ENCODE results near the gene FAM227A.
A peak's percentile ranks its signal among the peaks of the same experiment; 100 is the strongest.

Gene FAM227A

DNA sequence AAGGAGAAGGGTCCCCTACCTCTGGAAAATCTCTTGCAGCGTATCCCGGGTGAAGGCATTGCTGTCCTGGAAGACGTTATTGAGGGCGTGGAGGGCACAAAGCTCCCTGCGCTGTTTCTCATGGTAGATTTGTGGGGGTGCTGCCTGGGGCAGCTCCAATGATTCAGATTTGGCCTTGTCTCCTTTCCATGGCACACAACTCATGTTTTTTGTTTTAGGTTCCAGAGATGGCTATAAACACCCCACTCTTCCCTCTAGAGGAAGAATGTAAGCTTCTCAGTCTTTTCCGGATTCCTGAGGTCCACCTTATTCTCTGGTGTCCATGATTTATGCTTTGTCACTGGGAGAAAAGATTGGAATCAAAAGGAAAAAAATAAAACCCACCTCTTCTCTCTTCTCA, 43.6 kb upstream of the FAM227A start:
- Histone ChIP-seq H3K27ac (ENCODE audit: extremely low read depth, low read depth, low read length) (peak overlapping the region; percentile 93), H3K4me3 (ENCODE audit: low read depth, low read length) (peak overlapping the region; percentile 76), H3K36me3 (ENCODE audit: control insufficient read depth in 2 of 2, insufficient read depth in 1 of 2, low read length in 2 of 2) (peaks cover 4 to 33% of the 10 kb centered on the region in 2 experiments; a peak in 2 of 3 replicates), H3K4me1 (ENCODE audit: control insufficient read depth, insufficient read depth, low read length) (peaks cover 5% of the 10 kb centered on the region; the same call in 1 of the 2 replicates), H3K9me3 (ENCODE audit: control insufficient read depth, insufficient read depth, low read depth, low read length) (no peaks in the 10 kb centered on the region)
- ChIA-PET POLR2A (interaction anchor here (1.0 to 8.0 kb wide), 3 partner anchors 10 to 301 kb away, joined by 3 to 60 read pairs (median 10); partner anchors contain the start of gene TOMM22), CTCF (interaction anchor here (0.5 to 2.9 kb wide), 4 partner anchors 18 to 746 kb away, joined by 3 to 20 read pairs (median 4); partner anchors contain the start of genes C22orf23, POLR2F and TOMM22)
- 0 out of 2 replicates have a peak, but pooled peaks have one; percentile 17 for TF ChIP-seq IKZF3 (tag by site-specific recombination; IDR thresholded peaks at IDR 0.05)
- TF ChIP-seq ZNF19 (tag by site-specific recombination; IDR thresholded peaks at IDR 0.05; ENCODE audit: low read depth) = no peak
- no peak for TF ChIP-seq ZNF521 (tag by site-specific recombination; IDR thresholded peaks at IDR 0.05)
- TF ChIP-seq, protein P1, sequence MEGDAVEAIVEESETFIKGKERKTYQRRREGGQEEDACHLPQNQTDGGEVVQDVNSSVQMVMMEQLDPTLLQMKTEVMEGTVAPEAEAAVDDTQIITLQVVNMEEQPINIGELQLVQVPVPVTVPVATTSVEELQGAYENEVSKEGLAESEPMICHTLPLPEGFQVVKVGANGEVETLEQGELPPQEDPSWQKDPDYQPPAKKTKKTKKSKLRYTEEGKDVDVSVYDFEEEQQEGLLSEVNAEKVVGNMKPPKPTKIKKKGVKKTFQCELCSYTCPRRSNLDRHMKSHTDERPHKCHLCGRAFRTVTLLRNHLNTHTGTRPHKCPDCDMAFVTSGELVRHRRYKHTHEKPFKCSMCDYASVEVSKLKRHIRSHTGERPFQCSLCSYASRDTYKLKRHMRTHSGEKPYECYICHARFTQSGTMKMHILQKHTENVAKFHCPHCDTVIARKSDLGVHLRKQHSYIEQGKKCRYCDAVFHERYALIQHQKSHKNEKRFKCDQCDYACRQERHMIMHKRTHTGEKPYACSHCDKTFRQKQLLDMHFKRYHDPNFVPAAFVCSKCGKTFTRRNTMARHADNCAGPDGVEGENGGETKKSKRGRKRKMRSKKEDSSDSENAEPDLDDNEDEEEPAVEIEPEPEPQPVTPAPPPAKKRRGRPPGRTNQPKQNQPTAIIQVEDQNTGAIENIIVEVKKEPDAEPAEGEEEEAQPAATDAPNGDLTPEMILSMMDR (tag by site-specific recombination; IDR thresholded peaks at IDR 0.05) = 0 out of 2 replicates have a peak, but pooled peaks have one; percentile 21
- TF ChIP-seq ZNF701 (tag by site-specific recombination; IDR thresholded peaks at IDR 0.05) = no peak
- TF ChIP-seq ZBTB20 (tag by site-specific recombination; IDR thresholded peaks at IDR 0.05) = peak; percentile 23; the same call in 1 of the 2 replicates
- TF ChIP-seq, protein P2, sequence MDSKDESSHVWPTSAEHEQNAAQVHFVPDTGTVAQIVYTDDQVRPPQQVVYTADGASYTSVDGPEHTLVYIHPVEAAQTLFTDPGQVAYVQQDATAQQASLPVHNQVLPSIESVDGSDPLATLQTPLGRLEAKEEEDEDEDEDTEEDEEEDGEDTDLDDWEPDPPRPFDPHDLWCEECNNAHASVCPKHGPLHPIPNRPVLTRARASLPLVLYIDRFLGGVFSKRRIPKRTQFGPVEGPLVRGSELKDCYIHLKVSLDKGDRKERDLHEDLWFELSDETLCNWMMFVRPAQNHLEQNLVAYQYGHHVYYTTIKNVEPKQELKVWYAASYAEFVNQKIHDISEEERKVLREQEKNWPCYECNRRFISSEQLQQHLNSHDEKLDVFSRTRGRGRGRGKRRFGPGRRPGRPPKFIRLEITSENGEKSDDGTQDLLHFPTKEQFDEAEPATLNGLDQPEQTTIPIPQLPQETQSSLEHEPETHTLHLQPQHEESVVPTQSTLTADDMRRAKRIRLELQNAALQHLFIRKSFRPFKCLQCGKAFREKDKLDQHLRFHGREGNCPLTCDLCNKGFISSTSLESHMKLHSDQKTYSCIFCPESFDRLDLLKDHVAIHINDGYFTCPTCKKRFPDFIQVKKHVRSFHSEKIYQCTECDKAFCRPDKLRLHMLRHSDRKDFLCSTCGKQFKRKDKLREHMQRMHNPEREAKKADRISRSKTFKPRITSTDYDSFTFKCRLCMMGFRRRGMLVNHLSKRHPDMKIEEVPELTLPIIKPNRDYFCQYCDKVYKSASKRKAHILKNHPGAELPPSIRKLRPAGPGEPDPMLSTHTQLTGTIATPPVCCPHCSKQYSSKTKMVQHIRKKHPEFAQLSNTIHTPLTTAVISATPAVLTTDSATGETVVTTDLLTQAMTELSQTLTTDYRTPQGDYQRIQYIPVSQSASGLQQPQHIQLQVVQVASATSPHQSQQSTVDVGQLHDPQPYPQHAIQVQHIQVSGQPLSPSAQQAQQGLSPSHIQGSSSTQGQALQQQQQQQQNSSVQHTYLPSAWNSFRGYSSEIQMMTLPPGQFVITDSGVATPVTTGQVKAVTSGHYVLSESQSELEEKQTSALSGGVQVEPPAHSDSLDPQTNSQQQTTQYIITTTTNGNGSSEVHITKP (tag by site-specific recombination; IDR thresholded peaks at IDR 0.05) = 0 out of 2 replicates have a peak, but pooled peaks have one; percentile 12

DNA sequence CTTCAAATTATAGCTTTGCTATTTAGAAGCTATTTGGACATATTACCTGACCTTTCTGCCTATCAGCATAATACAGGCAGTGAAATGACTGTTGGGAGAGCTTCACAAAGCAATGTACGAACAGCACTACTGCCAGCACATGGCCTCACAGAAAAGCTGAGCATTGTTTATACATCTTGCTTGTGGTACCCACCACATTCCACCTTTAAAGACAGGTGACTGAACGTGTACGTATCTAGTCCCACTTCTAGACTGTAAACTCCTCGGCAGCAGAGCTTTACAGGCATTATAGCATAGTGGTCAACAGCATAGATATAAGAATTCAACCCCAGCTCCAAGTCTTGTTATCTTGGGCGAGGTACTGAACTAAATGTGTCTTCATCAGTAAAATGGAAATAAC, 43.0 kb upstream of the FAM227A start:
- Histone ChIP-seq H3K4me1 (ENCODE audit: control insufficient read depth, insufficient read depth, low read length) (peaks cover 3% of the 10 kb centered on the region; the same call in 1 of the 2 replicates), H3K36me3 (ENCODE audit: control insufficient read depth in 2 of 2, insufficient read depth in 1 of 2, low read length in 2 of 2) (peaks cover 4 to 34% of the 10 kb centered on the region in 2 experiments; a peak in 2 of 3 replicates), H3K27ac (ENCODE audit: extremely low read depth, low read depth, low read length) (no peak overlapping the region), H3K4me3 (ENCODE audit: low read depth, low read length) (peak overlapping the region; percentile 76), H3K9me3 (ENCODE audit: control insufficient read depth, insufficient read depth, low read depth, low read length) (no peaks in the 10 kb centered on the region)
- CTCF ChIA-PET = interaction anchor here (1.0 to 2.9 kb wide), 3 partner anchors 18 to 71 kb away, joined by 3 to 20 read pairs (median 3); partner anchors contain the start of gene TOMM22
- TF ChIP-seq SP3 (tag by site-specific recombination; IDR thresholded peaks at IDR 0.05) = no peak
- no peak for TF ChIP-seq ZBTB21 (tag by site-specific recombination; IDR thresholded peaks at IDR 0.05)
- TF ChIP-seq ZNF48 (tag by site-specific recombination; IDR thresholded peaks at IDR 0.05) = no peak
- TF ChIP-seq, protein P3, sequence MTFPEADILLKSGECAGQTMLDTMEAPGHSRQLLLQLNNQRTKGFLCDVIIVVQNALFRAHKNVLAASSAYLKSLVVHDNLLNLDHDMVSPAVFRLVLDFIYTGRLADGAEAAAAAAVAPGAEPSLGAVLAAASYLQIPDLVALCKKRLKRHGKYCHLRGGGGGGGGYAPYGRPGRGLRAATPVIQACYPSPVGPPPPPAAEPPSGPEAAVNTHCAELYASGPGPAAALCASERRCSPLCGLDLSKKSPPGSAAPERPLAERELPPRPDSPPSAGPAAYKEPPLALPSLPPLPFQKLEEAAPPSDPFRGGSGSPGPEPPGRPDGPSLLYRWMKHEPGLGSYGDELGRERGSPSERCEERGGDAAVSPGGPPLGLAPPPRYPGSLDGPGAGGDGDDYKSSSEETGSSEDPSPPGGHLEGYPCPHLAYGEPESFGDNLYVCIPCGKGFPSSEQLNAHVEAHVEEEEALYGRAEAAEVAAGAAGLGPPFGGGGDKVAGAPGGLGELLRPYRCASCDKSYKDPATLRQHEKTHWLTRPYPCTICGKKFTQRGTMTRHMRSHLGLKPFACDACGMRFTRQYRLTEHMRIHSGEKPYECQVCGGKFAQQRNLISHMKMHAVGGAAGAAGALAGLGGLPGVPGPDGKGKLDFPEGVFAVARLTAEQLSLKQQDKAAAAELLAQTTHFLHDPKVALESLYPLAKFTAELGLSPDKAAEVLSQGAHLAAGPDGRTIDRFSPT (tag by site-specific recombination; IDR thresholded peaks at IDR 0.05) = no peak
- no peak for TF ChIP-seq ZNF600 (tag by site-specific recombination; IDR thresholded peaks at IDR 0.05)
- no peak for TF ChIP-seq WT1 (tag by site-specific recombination; IDR thresholded peaks at IDR 0.05)
- TF ChIP-seq ZFP69B (tag by site-specific recombination; IDR thresholded peaks at IDR 0.05) = no peak
- no peak for TF ChIP-seq ZNF585B (tag by site-specific recombination; IDR thresholded peaks at IDR 0.05)
- no peak for TF ChIP-seq ZNF23 (tag by site-specific recombination; IDR thresholded peaks at IDR 0.05; ENCODE audit: borderline replicate concordance)
- no peak for TF ChIP-seq ZNF747 (tag by site-specific recombination; IDR thresholded peaks at IDR 0.05)
- no peak for TF ChIP-seq ZNF404 (tag by site-specific recombination; IDR thresholded peaks at IDR 0.05)
- no peak for TF ChIP-seq ZEB2 (tag by site-specific recombination; IDR thresholded peaks at IDR 0.05)
- TF ChIP-seq ZNF776 (tag by site-specific recombination; IDR thresholded peaks at IDR 0.05; ENCODE audit: borderline replicate concordance) = no peak
- POLR2A ChIA-PET = interaction anchor here (0.8 to 8.0 kb wide), 5 partner anchors 8 to 300 kb away, joined by 3 to 60 read pairs (median 4); partner anchors contain the start of gene TOMM22

Data from HEK293 (cell line).